Vagina (tissue), 2 donors: ENCODE results near the gene NANS.

Source experiments
- POLR2A ChIP-seq, 2 donors: fragments of 450-650 bp; IDR thresholded peaks; one replicate each; pipeline ENCODE4 v1.6.1; 2017; ENCODE audit warnings: antibody characterized with exemption in 2 of 2, mild to moderate bottlenecking in 2 of 2, moderate library complexity in 2 of 2
- POLR2AphosphoS5 ChIP-seq, 2 donors: sonication (generic); formaldehyde crosslinking; IDR thresholded peaks; one replicate each; pipeline ENCODE4 v1.9.0; 2017; ENCODE audit warnings: antibody characterized with exemption in 2 of 2, mild to moderate bottlenecking in 2 of 2, low read depth in 1 of 2; ENCODE audit not compliant: insufficient read depth in 1 of 2
- TF ChIP-seq, protein P1 (sequence below), 3 experiments: fragments of 450-650 bp in 2 of 3; fragments of 200-600 bp in 1 of 3; sonication (generic) in 1 of 3; IDR thresholded peaks; one replicate each; pipeline ENCODE4 v1.5.1; 2017 to 2019; ENCODE audit warnings: antibody characterized with exemption in 3 of 3, mild to moderate bottlenecking in 2 of 3, moderate library complexity in 2 of 3

DNA sequence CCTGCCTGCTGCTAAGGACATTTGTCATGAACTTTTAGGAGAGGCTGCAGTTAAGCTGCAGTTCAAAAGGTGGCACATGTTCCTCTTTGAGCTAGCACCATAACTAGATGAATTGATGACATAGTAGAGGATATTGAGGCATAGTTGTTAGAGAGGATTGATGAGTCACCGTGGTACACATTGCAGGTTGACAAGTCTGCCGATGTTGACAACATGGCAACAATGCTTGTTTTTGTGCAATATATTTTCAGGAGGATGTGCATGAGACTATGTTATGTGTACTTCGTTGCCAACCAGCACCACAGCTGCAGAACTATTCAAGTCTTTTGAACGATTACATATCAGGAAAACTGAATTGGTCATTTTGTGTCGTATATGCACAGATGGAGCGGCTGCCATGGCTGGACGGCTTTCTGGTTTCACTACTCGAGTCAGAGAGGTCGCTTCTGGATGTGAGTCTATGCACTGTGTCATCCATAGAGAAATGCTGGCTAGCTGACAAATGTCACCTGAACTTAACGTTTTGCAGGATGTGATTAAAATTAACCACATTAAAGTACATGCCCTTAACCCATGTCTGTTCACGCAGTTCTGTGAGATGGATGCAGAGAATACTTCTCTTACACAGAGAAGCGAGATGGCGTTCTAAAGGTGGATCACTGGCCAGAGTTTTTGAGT is 49.1 kb upstream of the NANS start:
- TF ChIP-seq, protein P1, sequence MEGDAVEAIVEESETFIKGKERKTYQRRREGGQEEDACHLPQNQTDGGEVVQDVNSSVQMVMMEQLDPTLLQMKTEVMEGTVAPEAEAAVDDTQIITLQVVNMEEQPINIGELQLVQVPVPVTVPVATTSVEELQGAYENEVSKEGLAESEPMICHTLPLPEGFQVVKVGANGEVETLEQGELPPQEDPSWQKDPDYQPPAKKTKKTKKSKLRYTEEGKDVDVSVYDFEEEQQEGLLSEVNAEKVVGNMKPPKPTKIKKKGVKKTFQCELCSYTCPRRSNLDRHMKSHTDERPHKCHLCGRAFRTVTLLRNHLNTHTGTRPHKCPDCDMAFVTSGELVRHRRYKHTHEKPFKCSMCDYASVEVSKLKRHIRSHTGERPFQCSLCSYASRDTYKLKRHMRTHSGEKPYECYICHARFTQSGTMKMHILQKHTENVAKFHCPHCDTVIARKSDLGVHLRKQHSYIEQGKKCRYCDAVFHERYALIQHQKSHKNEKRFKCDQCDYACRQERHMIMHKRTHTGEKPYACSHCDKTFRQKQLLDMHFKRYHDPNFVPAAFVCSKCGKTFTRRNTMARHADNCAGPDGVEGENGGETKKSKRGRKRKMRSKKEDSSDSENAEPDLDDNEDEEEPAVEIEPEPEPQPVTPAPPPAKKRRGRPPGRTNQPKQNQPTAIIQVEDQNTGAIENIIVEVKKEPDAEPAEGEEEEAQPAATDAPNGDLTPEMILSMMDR (IDR thresholded peaks at IDR 0.05): no peak
- TF ChIP-seq POLR2AphosphoS5 (IDR thresholded peaks at IDR 0.05; ENCODE audit: insufficient read depth in 1 of 2, low read depth in 1 of 2) (no peak), POLR2A (IDR thresholded peaks at IDR 0.05) (no peak)
